HEK293T (cell line): ENCODE results near the gene EVA1C.
"Not testable (repeated sequence)": the region's sequence is repeated elsewhere in the genome, so short reads cannot be mapped to it uniquely, and the experiment has no call there.

ENCODE experiments used
- CTCF ChIA-PET: fragments of 350-600 bp; formaldehyde crosslinking; extraction: SDS; loops from one replicate; lab custom pipeline; 2021; ENCODE audit warnings: antibody characterized with exemption, inconsistent platforms; lab: Yijun Ruan, JAX
- POLR2A ChIA-PET: fragments of 350-600 bp; formaldehyde crosslinking; extraction: SDS; loops from one replicate; lab custom pipeline; 2020; ENCODE audit warnings: antibody characterized with exemption, inconsistent platforms; lab: Yijun Ruan, JAX
- DNase-seq: peaks from one replicate; pipeline ENCODE4 v3.0.0; 2012; ENCODE audit warnings: mixed read lengths; ENCODE audit errors: extremely low spot score
- ARNT ChIP-seq: fragments of 450-650 bp; IDR thresholded peaks from 2 replicates; pipeline ENCODE4 v1.6.1; 2017; ENCODE audit warnings: mild to moderate bottlenecking
- BHLHE40 ChIP-seq: fragments of 450-650 bp; IDR thresholded peaks from 2 replicates; pipeline ENCODE4 v1.6.1; 2016; ENCODE audit warnings: mild to moderate bottlenecking, moderate library complexity, borderline replicate concordance
- CTBP1 ChIP-seq: fragments of 450-650 bp; IDR thresholded peaks from 2 replicates; pipeline ENCODE4 v1.6.1; 2016; ENCODE audit warnings: borderline replicate concordance
- ELF4 ChIP-seq: fragments of 450-650 bp; IDR thresholded peaks from 2 replicates; pipeline ENCODE4 v1.6.1; 2017; ENCODE audit warnings: antibody characterized with exemption
- FOXA1 ChIP-seq: fragments of 450-650 bp; IDR thresholded peaks from 2 replicates; pipeline ENCODE4 v1.6.1; 2016; ENCODE audit warnings: mild to moderate bottlenecking
- FOXK2 ChIP-seq: fragments of 450-650 bp; IDR thresholded peaks from 2 replicates; pipeline ENCODE4 v1.6.1; 2016; ENCODE audit warnings: mild to moderate bottlenecking
- FOXM1 ChIP-seq: fragments of 450-650 bp; IDR thresholded peaks from 2 replicates; pipeline ENCODE4 v1.6.1; 2017; ENCODE audit warnings: mild to moderate bottlenecking, borderline replicate concordance
- HDGF ChIP-seq: fragments of 450-650 bp; IDR thresholded peaks from 2 replicates; pipeline ENCODE4 v1.6.1; 2017; ENCODE audit warnings: antibody characterized with exemption, borderline replicate concordance
- L3MBTL2 ChIP-seq: fragments of 450-650 bp; conservative IDR thresholded peaks from 2 replicates; pipeline ENCODE4 v1.6.1; 2016; ENCODE audit warnings: mild to moderate bottlenecking
- LEF1 ChIP-seq: fragments of 450-650 bp; IDR thresholded peaks from 2 replicates; pipeline ENCODE4 v1.6.1; 2017; ENCODE audit warnings: mild to moderate bottlenecking, borderline replicate concordance
- NFRKB ChIP-seq: fragments of 450-650 bp; IDR thresholded peaks from 2 replicates; pipeline ENCODE4 v1.6.1; 2016; ENCODE audit warnings: mild to moderate bottlenecking, moderate library complexity
- SP1 ChIP-seq: fragments of 450-650 bp; IDR thresholded peaks from 2 replicates; pipeline ENCODE4 v1.6.1; 2017
- SUZ12 ChIP-seq: fragments of 450-650 bp; IDR thresholded peaks from 2 replicates; pipeline ENCODE4 v1.6.1; 2016; ENCODE audit warnings: mild to moderate bottlenecking
- TARDBP ChIP-seq: fragments of 450-650 bp; IDR thresholded peaks from 2 replicates; pipeline ENCODE4 v1.6.1; 2016
- ZNF384 ChIP-seq: fragments of 450-650 bp; IDR thresholded peaks from 2 replicates; pipeline ENCODE4 v1.6.1; 2016
- TF ChIP-seq, protein P1 (sequence below): fragments of 450-650 bp; IDR thresholded peaks from 2 replicates; pipeline ENCODE4 v1.6.1; 2016

The EVA1C gene

GRCh38 chr21:32533053-32533452 is 120.5 kb downstream of the EVA1C start:
- DNase-seq: no peak
- ChIA-PET CTCF (no interaction called here), POLR2A (no interaction called here)
- no peak for TF ChIP-seq TARDBP
- no peak for TF ChIP-seq ZNF384
- TF ChIP-seq BHLHE40: no peak

GRCh38 chr21:32533611-32534010 is 121.1 kb downstream of the EVA1C start:
- ChIA-PET CTCF (no interaction called here), POLR2A (no interaction called here)
- no peak for DNase-seq
- TF ChIP-seq CTBP1: no peak
- no peak for TF ChIP-seq HDGF
- TF ChIP-seq FOXA1: no peak

- DNase-seq: no peak
- ChIA-PET POLR2A (no interaction called here), CTCF (no interaction called here)
- no peak for TF ChIP-seq ARNT
- no peak for TF ChIP-seq L3MBTL2
- no peak for TF ChIP-seq SUZ12
- no peak for TF ChIP-seq FOXA1
- TF ChIP-seq ZNF384: no peak
- TF ChIP-seq HDGF: no peak
- no peak for TF ChIP-seq ELF4
- no peak for TF ChIP-seq FOXK2
- TF ChIP-seq CTBP1: no peak
- TF ChIP-seq FOXM1: no peak
These were observed 121.6 kb downstream of the EVA1C start for GRCh38 chr21:32534113-32534512.

DNA sequence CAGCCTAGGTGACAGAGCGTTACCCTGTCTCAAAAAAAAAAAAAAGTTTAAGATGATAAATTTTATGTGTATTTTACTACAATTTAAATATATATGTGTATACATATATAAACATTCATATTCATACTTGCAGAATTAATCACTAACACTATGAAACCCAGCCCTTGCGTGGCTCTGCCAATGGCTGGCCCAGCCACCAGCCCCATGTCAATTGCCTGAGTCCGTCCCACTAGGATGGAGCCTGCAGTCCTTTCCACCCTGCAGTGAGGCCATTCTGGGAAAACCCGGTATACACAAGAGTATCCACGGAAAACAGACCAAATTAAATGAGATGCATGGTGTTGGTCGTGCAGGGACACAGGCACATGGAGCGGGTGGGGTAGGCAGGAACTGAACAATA is 123.1 kb downstream of the EVA1C start:
- CTCF ChIA-PET: no interaction called here
- DNase-seq: no peak
- TF ChIP-seq FOXA1: no peak
- no peak for TF ChIP-seq L3MBTL2
- no peak for TF ChIP-seq LEF1
- no peak for TF ChIP-seq ZNF384
- no peak for TF ChIP-seq ELF4
- TF ChIP-seq SP1: no peak
- no peak for TF ChIP-seq ARNT
- TF ChIP-seq SUZ12: no peak
- no peak for TF ChIP-seq HDGF
- TF ChIP-seq FOXK2: no peak
- TF ChIP-seq, protein P1, sequence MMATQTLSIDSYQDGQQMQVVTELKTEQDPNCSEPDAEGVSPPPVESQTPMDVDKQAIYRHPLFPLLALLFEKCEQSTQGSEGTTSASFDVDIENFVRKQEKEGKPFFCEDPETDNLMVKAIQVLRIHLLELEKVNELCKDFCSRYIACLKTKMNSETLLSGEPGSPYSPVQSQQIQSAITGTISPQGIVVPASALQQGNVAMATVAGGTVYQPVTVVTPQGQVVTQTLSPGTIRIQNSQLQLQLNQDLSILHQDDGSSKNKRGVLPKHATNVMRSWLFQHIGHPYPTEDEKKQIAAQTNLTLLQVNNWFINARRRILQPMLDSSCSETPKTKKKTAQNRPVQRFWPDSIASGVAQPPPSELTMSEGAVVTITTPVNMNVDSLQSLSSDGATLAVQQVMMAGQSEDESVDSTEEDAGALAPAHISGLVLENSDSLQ: no peak
- no peak for TF ChIP-seq BHLHE40
- TF ChIP-seq NFRKB: no peak
- TF ChIP-seq TARDBP: no peak
- no peak for TF ChIP-seq CTBP1
- TF ChIP-seq FOXM1: no peak
- POLR2A ChIA-PET: no interaction called here

- POLR2A ChIA-PET: no interaction called here
- TF ChIP-seq L3MBTL2 (no peak), FOXA1 (no peak), LEF1 (no peak), CTBP1 (no peak), FOXK2 (no peak)
- CTCF ChIA-PET: no interaction called here
- no peak for DNase-seq
These were observed 125.0 kb downstream of the EVA1C start for GRCh38 chr21:32537569-32537881.

- TF ChIP-seq L3MBTL2: no peak
- TF ChIP-seq ARNT: no peak
- TF ChIP-seq SUZ12: no peak
- TF ChIP-seq SP1: no peak
- TF ChIP-seq FOXA1: no peak
- no peak for TF ChIP-seq FOXM1
- no peak for TF ChIP-seq ELF4
- TF ChIP-seq NFRKB: no peak
- TF ChIP-seq TARDBP: no peak
- no peak for TF ChIP-seq ZNF384
- no peak for TF ChIP-seq CTBP1
- no peak for TF ChIP-seq BHLHE40
- TF ChIP-seq HDGF: no peak
- TF ChIP-seq, protein P1: no peak
- POLR2A ChIA-PET: interaction anchor here (0.8 kb wide), 1 partner anchor 31 kb away, joined by 3 read pairs; no protein-coding TSS in a partner anchor
- no peak for DNase-seq
- CTCF ChIA-PET: no interaction called here
These were observed 125.8 kb downstream of the EVA1C start for GRCh38 chr21:32538147-32538792.

- CTCF ChIA-PET: no interaction called here
- no peak for TF ChIP-seq ARNT
- no peak for TF ChIP-seq LEF1
- no peak for TF ChIP-seq HDGF
- no peak for TF ChIP-seq ZNF384
- TF ChIP-seq NFRKB: no peak
- no peak for TF ChIP-seq SP1
- TF ChIP-seq BHLHE40: no peak
- POLR2A ChIA-PET: interaction anchor here (0.8 kb wide), 1 partner anchor 30 kb away, joined by 3 read pairs; no protein-coding TSS in a partner anchor
- no peak for DNase-seq
These were observed 126.9 kb downstream of the EVA1C start for GRCh38 chr21:32539378-32539777.

- CTCF ChIA-PET, POLR2A ChIA-PET, DNase-seq: not testable (repeated sequence)
These were observed 130.6 kb downstream of the EVA1C start for GRCh38 chr21:32543056-32543455.
